NCI-H82 treated with DMSO at 0.1 percent for 48 hours (cell line): ENCODE results near the gene SFN.
"Not testable (repeated sequence)": the region's sequence is repeated elsewhere in the genome, so short reads cannot be mapped to it uniquely, and the experiment has no call there.

Experiments used
- DNase-seq: peaks from one replicate; lab custom pipeline; 2025; ENCODE audit not compliant: unreplicated experiment; lab: John Stamatoyannopoulos, UW

Gene SFN

GRCh38 chr1:26861889-26862378 lies 1.0 kb upstream of the SFN start:
- no peak for DNase-seq

DNA sequence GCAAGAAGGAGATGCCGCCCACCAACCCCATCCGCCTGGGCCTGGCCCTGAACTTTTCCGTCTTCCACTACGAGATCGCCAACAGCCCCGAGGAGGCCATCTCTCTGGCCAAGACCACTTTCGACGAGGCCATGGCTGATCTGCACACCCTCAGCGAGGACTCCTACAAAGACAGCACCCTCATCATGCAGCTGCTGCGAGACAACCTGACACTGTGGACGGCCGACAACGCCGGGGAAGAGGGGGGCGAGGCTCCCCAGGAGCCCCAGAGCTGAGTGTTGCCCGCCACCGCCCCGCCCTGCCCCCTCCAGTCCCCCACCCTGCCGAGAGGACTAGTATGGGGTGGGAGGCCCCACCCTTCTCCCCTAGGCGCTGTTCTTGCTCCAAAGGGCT lies 732 bp downstream of the SFN start:
- DNase-seq, result no peak

DNA sequence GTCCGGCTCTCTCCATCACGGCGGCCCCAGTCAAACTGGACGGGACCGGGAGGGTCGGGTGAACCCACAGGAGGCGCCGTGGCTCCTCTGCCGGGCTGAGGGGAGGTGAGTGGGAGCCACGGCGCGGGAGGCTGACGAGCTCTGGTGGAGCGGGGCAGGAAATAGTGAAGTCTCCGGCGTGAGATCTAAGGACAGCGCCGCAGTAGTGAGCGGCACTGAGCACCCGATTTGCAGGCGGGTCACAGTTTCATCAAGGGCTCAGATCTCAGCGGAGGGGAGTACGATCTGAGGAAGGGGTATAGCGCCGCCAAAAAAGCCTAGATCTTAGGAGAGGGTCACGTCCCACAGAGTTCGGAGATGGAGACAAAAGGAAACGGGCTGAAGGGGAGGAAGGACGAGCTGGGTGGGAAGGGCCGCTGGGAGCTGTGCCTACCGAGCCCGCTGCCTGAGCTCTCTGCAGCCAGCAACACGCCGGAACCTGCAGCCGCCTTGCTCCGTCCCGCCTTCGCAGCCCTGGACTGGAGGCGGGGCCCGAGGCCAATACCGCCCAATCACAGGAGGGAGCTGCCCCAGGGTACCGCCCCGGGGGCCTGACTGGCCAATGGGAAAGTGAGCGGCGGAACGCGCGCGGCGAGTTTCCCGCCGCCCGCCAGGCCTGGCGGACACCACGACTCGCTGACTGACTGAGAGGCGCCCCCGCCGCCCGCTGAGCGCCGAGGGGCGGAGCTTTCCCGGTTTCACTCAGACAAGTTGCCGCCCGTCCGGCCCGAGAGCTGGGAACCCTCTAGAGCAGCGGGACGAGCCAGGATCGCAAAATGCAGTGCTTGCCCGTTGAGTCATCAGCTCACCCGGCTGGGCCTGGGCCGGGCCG lies 1.9 kb downstream of the SFN start:
- peak; percentile 93 for DNase-seq

DNA sequence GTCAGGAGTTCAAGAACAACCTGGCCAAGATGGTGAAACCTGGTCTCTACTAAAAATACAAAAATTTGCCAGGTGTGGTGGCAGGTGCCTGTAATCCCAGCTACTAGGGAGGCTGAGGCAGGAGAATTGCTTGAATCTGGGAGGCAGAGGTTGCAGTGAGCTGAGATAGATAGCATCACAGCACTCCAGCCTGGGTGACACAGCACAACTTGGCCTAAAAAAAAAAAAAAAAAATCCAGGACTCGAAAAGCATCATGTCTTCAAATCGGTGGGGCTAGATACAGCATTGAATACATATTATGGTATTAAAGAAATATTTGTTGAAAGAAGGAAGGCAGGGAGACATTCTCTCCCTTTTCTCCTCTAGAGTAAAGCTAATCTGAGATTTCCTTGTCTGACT lies 10.1 kb downstream of the SFN start:
- DNase-seq, result not testable (repeated sequence)

DNA sequence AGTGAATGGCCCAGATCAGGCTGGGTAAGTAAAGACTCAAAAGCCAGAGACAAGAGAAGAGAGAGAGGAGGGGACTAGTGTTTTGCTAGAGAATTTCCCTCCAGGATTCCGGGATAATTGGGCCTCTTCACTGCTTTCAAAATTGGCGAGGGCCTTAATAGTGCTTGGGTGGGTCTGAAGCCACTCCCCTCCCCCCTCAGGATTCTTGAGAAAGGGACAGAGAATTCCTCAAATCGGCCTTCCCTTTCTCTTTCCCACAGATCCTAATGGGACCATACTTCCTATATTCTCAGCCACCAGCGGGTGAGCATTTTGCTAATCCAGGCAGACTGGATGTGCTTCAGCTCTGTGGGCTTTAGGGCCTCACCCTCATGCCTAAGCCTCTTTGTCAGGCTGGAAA lies 11.9 kb downstream of the SFN start:
- DNase-seq, result no peak

GRCh38 chr1:26877326-26877725 lies 14.4 kb downstream of the SFN start:
- DNase-seq, result no peak

GRCh38 chr1:26879793-26880192 lies 16.8 kb downstream of the SFN start:
- DNase-seq, result no peak

DNA sequence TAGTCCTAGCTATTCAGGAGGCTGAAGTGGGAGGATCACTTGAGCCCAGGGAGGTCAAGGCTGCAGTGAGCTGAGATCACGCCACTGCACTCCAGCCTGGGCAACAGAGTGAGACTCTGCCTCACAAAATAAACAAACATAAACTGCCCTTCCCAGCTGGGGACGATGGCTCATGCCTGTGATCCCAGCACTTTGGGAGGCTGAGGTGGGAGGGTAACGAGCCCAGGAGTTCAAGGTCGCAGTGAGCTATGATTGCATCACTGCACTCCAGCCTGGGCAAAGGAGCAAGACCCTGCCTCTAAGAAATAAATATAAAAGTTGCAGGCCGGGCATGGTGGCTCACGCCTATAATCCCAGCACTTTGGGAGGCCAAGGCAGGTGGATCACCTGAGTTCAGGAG lies 18.7 kb downstream of the SFN start:
- DNase-seq, result not testable (repeated sequence)

- no peak for DNase-seq
Measured at GRCh38 chr1:26882696-26883463, 19.9 kb downstream of the SFN start.

- DNase-seq, result no peak
Measured at GRCh38 chr1:26887125-26887524, 24.2 kb downstream of the SFN start.

DNA sequence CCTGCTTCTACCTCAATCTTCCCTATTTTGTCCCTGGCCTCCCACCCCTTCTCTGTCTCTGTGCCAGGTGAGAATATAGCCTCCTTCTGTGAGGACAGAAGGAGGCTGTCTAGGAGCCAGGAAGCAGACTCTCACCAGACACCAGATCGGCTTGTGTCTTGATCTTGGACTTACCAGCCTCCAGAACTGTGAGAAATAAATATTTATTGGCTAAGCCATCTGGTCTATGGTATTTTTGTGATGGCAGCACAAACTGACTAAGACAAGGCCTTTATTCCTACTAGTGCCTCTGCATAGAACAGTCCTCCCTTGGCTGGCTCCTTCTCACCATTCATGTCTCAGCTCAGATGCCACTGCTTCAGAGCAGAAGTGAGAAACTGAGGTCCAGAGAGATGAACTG lies 25.3 kb downstream of the SFN start:
- DNase-seq, result no peak

DNA sequence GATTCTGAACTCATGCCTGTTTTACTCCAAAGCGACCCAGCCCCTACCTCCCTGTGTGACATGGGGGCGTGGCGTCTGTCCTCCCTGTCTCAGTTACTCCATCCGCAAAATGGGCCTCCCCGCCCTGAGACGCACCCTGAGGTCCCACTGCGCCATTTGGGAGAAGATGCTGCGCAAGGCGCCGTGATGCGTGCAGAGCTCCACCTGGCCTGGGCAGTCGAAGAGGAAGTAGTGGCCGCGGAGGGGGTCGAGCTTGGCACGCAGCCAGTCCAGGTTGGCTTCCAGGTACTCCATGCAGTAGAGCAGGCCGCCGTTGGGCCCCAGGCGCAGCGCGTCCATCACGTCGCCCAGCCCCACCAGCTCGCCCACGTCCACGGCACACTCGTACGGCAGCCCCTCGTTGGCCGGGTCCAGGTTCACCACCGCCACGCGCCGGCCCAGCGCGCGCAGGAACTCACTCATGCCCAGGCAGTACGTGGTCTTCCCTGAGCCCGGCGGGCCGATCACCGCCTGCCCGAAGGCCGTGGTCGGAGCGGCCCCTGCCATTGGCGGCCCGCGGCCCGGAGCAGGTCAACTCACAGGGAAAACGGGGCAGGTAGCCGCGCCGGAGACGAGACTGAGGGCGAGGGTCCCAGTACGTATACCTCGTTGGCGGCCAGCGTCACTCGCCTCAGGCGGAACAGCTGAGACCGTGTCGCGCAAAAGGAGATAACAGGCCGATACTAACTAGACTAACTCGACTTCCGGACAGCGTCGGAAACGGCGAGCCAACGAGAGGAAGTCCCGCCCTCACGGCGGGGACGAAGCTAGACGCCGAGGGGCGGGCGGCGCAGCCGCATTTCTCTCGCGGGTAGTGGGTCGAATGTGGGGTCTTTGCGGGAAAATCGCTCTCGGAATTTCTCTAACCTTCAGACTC lies 26.9 kb downstream of the SFN start, which contains the start of gene GPN2:
TSS of gene GPN2 (minus strand) at position 733 of the 916 bp plus-strand sequence. CDS start at position 546, 187 bp downstream.
- no peak for DNase-seq

DNA sequence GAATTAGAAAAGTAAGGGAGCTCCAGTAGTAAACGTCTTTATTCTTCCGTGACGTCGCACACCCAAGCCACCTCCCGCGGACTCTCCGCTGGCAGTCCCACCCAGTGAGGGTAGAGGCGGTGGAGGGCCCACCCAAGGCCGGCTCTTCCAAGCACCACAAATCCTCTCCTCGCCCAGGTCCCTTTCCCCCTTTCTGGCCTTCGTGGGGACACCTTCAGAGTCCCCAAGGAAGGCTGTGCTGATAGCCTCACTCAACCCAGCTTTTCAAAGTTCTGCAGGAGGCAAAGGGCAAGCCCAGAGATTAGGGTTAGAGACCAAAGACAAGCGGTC lies 27.5 kb downstream of the SFN start:
- DNase-seq, result no peak

DNA sequence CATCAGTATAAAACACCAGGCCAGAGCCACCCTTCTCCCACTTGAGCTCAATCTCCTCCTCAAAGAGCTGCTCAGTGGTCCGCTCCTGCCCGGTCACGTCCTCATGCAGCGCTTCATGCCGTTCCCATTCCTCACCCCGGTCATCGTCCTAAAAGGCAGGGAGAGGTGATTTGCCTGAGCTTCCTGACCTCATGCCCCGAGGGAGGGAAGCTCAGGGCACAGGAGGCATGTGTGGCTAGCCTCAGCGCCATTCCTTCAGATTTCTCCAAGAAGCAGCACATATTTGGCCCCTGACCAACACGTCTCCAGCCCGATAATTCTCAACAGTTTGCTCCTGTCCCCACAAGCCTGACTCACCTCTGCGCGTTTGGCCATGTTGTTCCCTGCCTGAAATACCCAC lies 31.3 kb downstream of the SFN start:
- no peak for DNase-seq

DNA sequence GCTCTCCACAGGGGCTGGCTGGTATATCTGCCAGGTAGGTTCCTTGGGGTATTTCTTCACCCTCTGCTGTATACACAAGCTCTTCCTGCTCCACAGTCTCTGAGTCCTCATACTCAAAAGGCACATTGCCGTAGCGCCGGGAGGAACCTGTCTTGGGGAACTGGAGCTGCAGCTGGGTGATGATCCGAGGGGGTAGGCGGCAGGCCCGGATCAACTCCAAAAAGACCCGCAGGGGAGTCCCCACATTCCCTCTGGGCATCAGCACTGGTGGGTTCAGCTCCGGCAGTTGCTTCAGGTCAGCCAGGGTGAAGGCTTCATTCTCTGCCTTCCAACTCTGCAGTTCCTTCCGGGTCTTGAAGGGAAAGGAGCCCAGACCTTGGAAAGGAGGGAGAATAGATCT lies 34.4 kb downstream of the SFN start:
- DNase-seq, result no peak

- peak; percentile 88 for DNase-seq
Measured at GRCh38 chr1:26900001-26900814, 37.3 kb downstream of the SFN start, which contains the start of gene GPATCH3. GPATCH3 (minus strand) TSS chr1:26900467; CDS start chr1:26900442, 25 bp downstream.

- DNase-seq, result no peak
Measured at GRCh38 chr1:26900815-26901511, 38.0 kb downstream of the SFN start.

- DNase-seq, result no peak
Measured at GRCh38 chr1:26907071-26907917, 44.3 kb downstream of the SFN start.

DNA sequence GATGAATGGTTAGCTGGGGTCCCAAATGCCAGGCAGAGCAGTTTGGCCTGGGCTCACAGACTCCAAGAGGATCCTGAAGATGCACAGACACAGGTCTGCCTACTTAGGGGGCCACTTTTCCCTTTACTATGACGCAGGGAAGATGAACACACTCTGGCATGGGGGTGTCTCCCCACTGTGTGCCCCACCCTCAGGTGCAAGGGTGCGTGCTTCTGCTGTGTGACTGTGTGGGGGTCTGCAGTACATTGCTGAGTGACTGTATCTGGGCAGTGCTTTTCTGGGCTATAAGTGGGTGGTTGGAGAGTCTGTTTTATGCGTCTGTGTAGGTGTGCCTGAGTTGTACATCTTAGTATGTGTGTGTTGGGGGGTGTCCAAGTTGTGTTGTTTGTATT lies 47.0 kb downstream of the SFN start:
- DNase-seq, result no peak
